Smooth muscle cell (in vitro differentiated cells): ENCODE measurements around the gene FAT2. TPM values are rescaled to one million over a fixed set of nuclear protein-coding genes. Genes with fewer than 3 reads are reported as not detected.

Source experiments
- DNase-seq: peaks from one replicate; lab custom pipeline; 2025; ENCODE audit not compliant: unreplicated experiment; lab: John Stamatoyannopoulos, UW
- H2AFZ ChIP-seq: fragments of 200-600 bp; sonication (generic); 2 replicates; pipeline ENCODE4 v1.6.0; 2016; ENCODE audit warnings: antibody characterized with exemption, low read depth, mild to moderate bottlenecking
- H3F3A ChIP-seq: fragments of 200-600 bp; sonication (generic); 2 replicates; pipeline ENCODE4 v1.6.0; 2017; ENCODE audit warnings: antibody characterized with exemption, low read depth
- H3K27ac ChIP-seq: fragments of 200-600 bp; sonication (generic); 2 replicates; pipeline ENCODE4 v1.5.1; 2016; ENCODE audit warnings: low read depth, mild to moderate bottlenecking
- H3K27me3 ChIP-seq: fragments of 200-600 bp; sonication (generic); 2 replicates; pipeline ENCODE4 v1.6.1; 2016; ENCODE audit warnings: low read depth, mild to moderate bottlenecking
- H3K36me3 ChIP-seq: fragments of 200-600 bp; sonication (generic); 2 replicates; pipeline ENCODE4 v1.5.1; 2016; ENCODE audit warnings: low read depth
- H3K4me1 ChIP-seq: fragments of 200-600 bp; sonication (generic); 2 replicates; pipeline ENCODE4 v1.5.1; 2016; ENCODE audit warnings: low read depth
- H3K4me2 ChIP-seq: fragments of 200-600 bp; sonication (generic); 2 replicates; pipeline ENCODE4 v1.6.0; 2016; ENCODE audit warnings: mild to moderate bottlenecking
- H3K4me3 ChIP-seq: fragments of 200-600 bp; sonication (generic); 2 replicates; pipeline ENCODE4 v1.5.1; 2016; ENCODE audit warnings: mild to moderate bottlenecking
- H3K79me2 ChIP-seq: fragments of 200-600 bp; sonication (generic); 2 replicates; pipeline ENCODE4 v1.6.0; 2016; ENCODE audit warnings: low read depth, mild to moderate bottlenecking
- H3K9ac ChIP-seq: fragments of 200-600 bp; sonication (generic); 2 replicates; pipeline ENCODE4 v1.6.0; 2016; ENCODE audit warnings: low read depth
- H3K9me3 ChIP-seq: fragments of 200-600 bp; sonication (generic); replicated peaks from 2 replicates; pipeline ENCODE4 v1.5.1; 2016; ENCODE audit warnings: low read depth
- H4K20me1 ChIP-seq: fragments of 200-600 bp; sonication (generic); 2 replicates; pipeline ENCODE4 v1.6.0; 2016; ENCODE audit warnings: low read depth
- CTCF ChIP-seq: fragments of 200-600 bp; sonication (generic); IDR thresholded peaks from 2 replicates; pipeline ENCODE4 v1.5.1; 2017; ENCODE audit warnings: borderline replicate concordance, mild to moderate bottlenecking, antibody characterized with exemption; ENCODE audit not compliant: insufficient read depth, poor library complexity, severe bottlenecking
- WGBS: methylation state at CpG from one replicate; pipeline ENCODE4 v1.1.7; 2016; ENCODE audit warnings: low lambda C conversion rate; 5-methylcytosine and 5-hydroxymethylcytosine counted together
- polyA plus RNA-seq: library from polyadenylated mRNA; unstranded; fragments of >200 nt; fragmentation: Nextera tagmentation; extraction: Ambion mirVana; gene quantifications from 2 replicates; pipeline ENCODE4 v1.2.1, GENCODE V29; 2016
- total RNA-seq: library from RNA; depleted of rRNA; stranded (reverse); fragments of >200 nt; gene quantifications from 2 replicates; pipeline ENCODE4 v1.2.3, GENCODE V29; 2014

The FAT2 gene
- total and polyA plus RNA-seq, 2 experiments from 2014 or later = 0.65 to 10.1 TPM

- Histone ChIP-seq H3K4me2 (no peak overlapping the region), H3K36me3 (no peaks in the 10 kb centered on the region), H4K20me1 (no peaks in the 10 kb centered on the region), H2AFZ (no peak overlapping the region), H3F3A (no peaks in the 10 kb centered on the region), H3K27me3 (peaks cover 55% of the 10 kb centered on the region), H3K9me3 (no peaks in the 10 kb centered on the region), H3K9ac (no peak overlapping the region), H3K4me3 (no peak overlapping the region), H3K79me2 (no peaks in the 10 kb centered on the region), H3K4me1 (no peaks in the 10 kb centered on the region), H3K27ac (no peak overlapping the region)
- TF ChIP-seq CTCF = no peak
- no peak for DNase-seq
Observed at GRCh38 chr5:151608522-151608921, 17.4 kb upstream of the FAT2 start.

- Histone ChIP-seq H3K4me1 (no peaks in the 10 kb centered on the region), H3K27me3 (peaks cover 52% of the 10 kb centered on the region), H3K4me2 (no peak overlapping the region), H3K9ac (no peak overlapping the region), H2AFZ (no peak overlapping the region), H3K79me2 (no peaks in the 10 kb centered on the region), H3K9me3 (no peaks in the 10 kb centered on the region), H3K27ac (no peak overlapping the region), H3K36me3 (no peaks in the 10 kb centered on the region), H4K20me1 (no peaks in the 10 kb centered on the region), H3K4me3 (no peak overlapping the region), H3F3A (no peaks in the 10 kb centered on the region)
- TF ChIP-seq CTCF = no peak
- no peak for DNase-seq
- WGBS = 97% methylated on average over 3 of the region's 3 CpGs
Observed at GRCh38 chr5:151607304-151607703, 16.2 kb upstream of the FAT2 start.

- H3K36me3 ChIP-seq = no peaks in the 10 kb centered on the region
- peaks cover 52% of the 10 kb centered on the region for H3K27me3 ChIP-seq
- TF ChIP-seq CTCF = no peak
- no peak overlapping the region for H2AFZ ChIP-seq
- no peak overlapping the region for H3K4me2 ChIP-seq
- no peak overlapping the region for H3K4me3 ChIP-seq
- no peaks in the 10 kb centered on the region for H3F3A ChIP-seq
- H3K9me3 ChIP-seq = no peaks in the 10 kb centered on the region
- no peak overlapping the region for H3K27ac ChIP-seq
- no peaks in the 10 kb centered on the region for H3K79me2 ChIP-seq
- no peaks in the 10 kb centered on the region for H3K4me1 ChIP-seq
- H4K20me1 ChIP-seq = no peaks in the 10 kb centered on the region
- no peak overlapping the region for H3K9ac ChIP-seq
- WGBS = 80% methylated on average over 3 of the region's 3 CpGs
- no peak for DNase-seq
Observed at GRCh38 chr5:151605559-151605958, 14.4 kb upstream of the FAT2 start.

- Histone ChIP-seq H3K27ac (no peak overlapping the region), H3K9ac (no peak overlapping the region), H2AFZ (no peak overlapping the region), H3K36me3 (no peaks in the 10 kb centered on the region), H3K4me3 (no peak overlapping the region), H4K20me1 (no peaks in the 10 kb centered on the region), H3K9me3 (no peaks in the 10 kb centered on the region), H3K79me2 (no peaks in the 10 kb centered on the region), H3K4me1 (peaks cover 7% of the 10 kb centered on the region), H3K27me3 (peaks cover 39% of the 10 kb centered on the region), H3F3A (no peaks in the 10 kb centered on the region), H3K4me2 (no peak overlapping the region)
- no peak for TF ChIP-seq CTCF
- no peak for DNase-seq
Observed at GRCh38 chr5:151602806-151603205, 11.7 kb upstream of the FAT2 start.
